ENCODE measurements around the gene SUPT7L.
"Not testable (repeated sequence)": the region's sequence is repeated elsewhere in the genome, so short reads cannot be mapped to it uniquely, and the experiment has no call there.

Gene SUPT7L

GRCh38 chr2:27638037-27638637 is 25.3 kb downstream of the SUPT7L start:
- no peak for DNase-seq (ENCODE audit: low spot score)

GRCh38 chr2:27636766-27637165 is 26.6 kb downstream of the SUPT7L start:
- no peak for DNase-seq (ENCODE audit: low spot score)

- no peak for DNase-seq (ENCODE audit: low spot score)
Observed at GRCh38 chr2:27634291-27634690, 29.1 kb downstream of the SUPT7L start.

GRCh38 chr2:27630257-27630656 is 33.2 kb downstream of the SUPT7L start:
- DNase-seq (ENCODE audit: low spot score), result not testable (repeated sequence)

- peak; percentile 93 for DNase-seq (ENCODE audit: low spot score)
Observed at GRCh38 chr2:27628767-27629709, 34.4 kb downstream of the SUPT7L start, which contains the start of the genes CCDC121 and GPN1. Gene CCDC121, minus strand, starts transcription at chr2:27629012. Its CDS starts 1,213 bp downstream, at chr2:27627799. Gene GPN1, plus strand, starts transcription at chr2:27629050. Its CDS starts 9 bp downstream, at chr2:27629059.

- no peak for DNase-seq (ENCODE audit: low spot score)
Observed at GRCh38 chr2:27627963-27628766, 35.2 kb downstream of the SUPT7L start.

- not testable (repeated sequence) for DNase-seq (ENCODE audit: low spot score)
Observed at GRCh38 chr2:27626921-27627320, 36.5 kb downstream of the SUPT7L start.

GRCh38 chr2:27626323-27626722 is 37.1 kb downstream of the SUPT7L start:
- not testable (repeated sequence) for DNase-seq (ENCODE audit: low spot score)

GRCh38 chr2:27624943-27625342 is 38.5 kb downstream of the SUPT7L start:
- no peak for DNase-seq (ENCODE audit: low spot score)

- DNase-seq (ENCODE audit: low spot score), result no peak
Observed at GRCh38 chr2:27622921-27623384, 40.5 kb downstream of the SUPT7L start.

- no peak for DNase-seq (ENCODE audit: low spot score)
Observed at GRCh38 chr2:27621524-27621923, 41.9 kb downstream of the SUPT7L start.

- DNase-seq (ENCODE audit: low spot score), result no peak
Observed at GRCh38 chr2:27615316-27615715, 48.1 kb downstream of the SUPT7L start.

- DNase-seq (ENCODE audit: low spot score), result no peak
Observed at GRCh38 chr2:27613985-27614384, 49.4 kb downstream of the SUPT7L start.

GRCh38 chr2:27606611-27607010 is 56.8 kb downstream of the SUPT7L start:
- DNase-seq (ENCODE audit: low spot score), result no peak
